ENCODE results near the gene SSX2IP. TPM values are rescaled to one million over a fixed set of nuclear protein-coding genes. Genes with fewer than 3 reads are reported as not detected.

SSX2IP gene
- total and polyA plus RNA-seq, 9 of the 15 experiments (the other 6 are each of a cell fraction or from before 2014, with no cell fraction given): 20.6 to 96.7 (median 61.7) TPM

GRCh38 chr1:84688463-84689061, 1.7 kb downstream of the SSX2IP start (continued):
- TF ChIP-seq CXXC5 (CRISPR knock-in tag; IDR thresholded peaks at IDR 0.05) (peak; percentile 51; the same call in 1 of the 2 replicates), TFAM (CRISPR knock-in tag; conservative IDR thresholded peaks at IDR 0.05) (no peak), ZNF316 (IDR thresholded peaks at IDR 0.05) (no peak), ZBTB17 (CRISPR knock-in tag; IDR thresholded peaks at IDR 0.05) (no peak), MAFK (IDR thresholded peaks at IDR 0.05; ENCODE audit: low read length) (peak; percentile 23; the same call in 1 of the 2 replicates), TAF1 (IDR thresholded peaks at IDR 0.05; ENCODE audit: control insufficient read depth, extremely low read depth, insufficient read depth, low read length, severe bottlenecking) (no peak), HMGXB4 (CRISPR knock-in tag; IDR thresholded peaks at IDR 0.05) (no peak), L3MBTL2 (IDR thresholded peaks at IDR 0.05) (peak; percentile 16; the same call in 1 of the 2 replicates), SMARCA5 (IDR thresholded peaks at IDR 0.05) (peak; percentile 35; the same call in 1 of the 2 replicates), HDAC3 (IDR thresholded peaks at IDR 0.05; ENCODE audit: borderline replicate concordance, partially characterized antibody) (peak; percentile 72), RHOXF2B (CRISPR knock-in tag; conservative IDR thresholded peaks at IDR 0.05) (no peak), BACH1 (tag; IDR thresholded peaks at IDR 0.05) (no peak), CREBBP (IDR thresholded peaks at IDR 0.05; ENCODE audit: low read depth, low read length) (no peak), TAL1 (IDR thresholded peaks at IDR 0.05) (peak; percentile 93), MAFF (IDR thresholded peaks at IDR 0.05; ENCODE audit: low read length) (no peak), E4F1 (CRISPR knock-in tag; IDR thresholded peaks at IDR 0.05; ENCODE audit: borderline replicate concordance) (no peak), PYGO2 (tag; IDR thresholded peaks at IDR 0.05) (peak; percentile 68; the same call in 1 of the 2 replicates), COPS2 (conservative IDR thresholded peaks at IDR 0.05) (no peak), SRSF7 (optimal IDR thresholded peaks at IDR 0.05; ENCODE audit: low read depth, low read length) (no peak), KLF16 (IDR thresholded peaks at IDR 0.05) (peak; percentile 87), E2F6 (IDR thresholded peaks at IDR 0.05; ENCODE audit: borderline replicate concordance in 1 of 2, extremely low read depth in 1 of 2, insufficient read depth in 1 of 2, insufficient read length in 1 of 2, low read depth in 1 of 2, low read length in 1 of 2, poor library complexity in 1 of 2, severe bottlenecking in 1 of 2) (no peak), ZBTB1 (CRISPR knock-in tag; IDR thresholded peaks at IDR 0.05; ENCODE audit: borderline replicate concordance, low read depth) (no peak), CBX5 (IDR thresholded peaks at IDR 0.05; ENCODE audit: borderline replicate concordance, low read depth) (no peak)

All from K562 (cell line).